Stimulated activated CD8-positive, alpha-beta memory T cell treated with anti-CD3 and anti-CD28 coated beads, Interleukin-15, amount 100 ng/mL, for 4 hours (primary cell): ENCODE results near the gene GRB2.
"Not testable (repeated sequence)": the region's sequence is repeated elsewhere in the genome, so short reads cannot be mapped to it uniquely, and the experiment has no call there.

ENCODE experiments used
- DNase-seq, 2 donors: peaks; one replicate each; pipeline ENCODE4 v3.0.0-alpha.2; 2020; ENCODE audit warnings: low read depth in 2 of 2

Gene GRB2

DNA sequence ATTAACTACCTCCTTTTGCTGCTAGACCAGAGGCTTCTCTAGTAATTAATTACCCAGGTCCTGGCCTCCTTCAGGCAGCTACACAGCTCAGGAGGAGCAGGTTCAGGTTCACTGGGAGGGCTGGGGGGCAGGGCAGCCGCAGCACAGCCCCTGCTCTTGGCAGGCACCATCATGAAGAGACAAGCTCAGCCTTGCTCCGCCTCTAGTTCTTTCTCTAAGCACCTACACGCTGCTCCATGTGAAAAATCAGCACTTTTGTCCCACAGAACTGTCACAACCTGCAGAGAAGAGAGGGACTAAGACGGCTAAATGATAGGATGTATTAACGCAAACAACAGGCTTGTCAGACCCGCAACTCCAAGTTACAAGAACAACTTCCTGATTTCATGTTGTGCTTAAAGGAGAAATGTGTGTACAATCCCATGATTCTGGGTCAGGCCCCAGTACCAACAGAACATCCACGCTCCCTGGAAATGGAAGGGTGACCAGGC, 53.4 kb downstream of the GRB2 start:
- DNase-seq = no peak

DNA sequence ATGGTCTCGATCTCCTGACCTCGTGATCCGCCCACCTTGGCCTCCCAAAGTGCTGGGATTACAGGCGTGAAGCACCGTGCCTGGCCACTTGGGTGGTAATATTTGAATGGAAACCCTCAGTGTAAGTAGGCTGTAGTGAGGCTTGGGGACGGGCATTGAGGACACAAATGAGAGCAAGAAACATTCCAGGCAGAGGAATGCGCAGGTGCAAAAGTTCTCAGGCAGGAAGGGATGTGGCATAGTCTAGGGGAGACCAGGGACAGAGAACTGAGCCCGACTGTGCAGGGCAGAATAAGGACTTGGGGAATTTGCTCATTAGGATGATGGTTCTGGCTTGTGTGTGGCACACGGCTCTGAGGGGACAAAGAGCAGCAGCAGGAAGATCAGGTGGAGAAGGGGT, 54.8 kb downstream of the GRB2 start:
- DNase-seq = no peak

DNA sequence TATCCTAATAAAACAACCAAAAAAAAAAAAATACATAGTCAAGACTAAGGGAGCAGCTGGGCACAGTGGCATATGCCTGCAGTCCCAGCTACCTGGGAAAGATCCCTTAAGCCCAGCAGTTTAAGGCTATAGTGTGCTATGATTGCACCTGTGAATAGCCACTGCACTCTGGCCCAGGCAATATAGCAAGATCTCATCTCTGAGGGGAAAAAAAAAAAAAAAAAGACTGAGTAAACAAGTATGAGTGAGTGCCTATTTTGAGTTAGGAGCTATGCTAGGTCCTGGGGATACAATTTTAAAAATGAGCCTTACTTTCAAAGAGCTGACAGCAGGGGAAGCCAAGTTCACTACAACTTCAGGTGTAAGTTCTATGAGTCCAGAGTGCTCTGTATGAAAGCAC, 55.4 kb downstream of the GRB2 start:
- no peak for DNase-seq

DNA sequence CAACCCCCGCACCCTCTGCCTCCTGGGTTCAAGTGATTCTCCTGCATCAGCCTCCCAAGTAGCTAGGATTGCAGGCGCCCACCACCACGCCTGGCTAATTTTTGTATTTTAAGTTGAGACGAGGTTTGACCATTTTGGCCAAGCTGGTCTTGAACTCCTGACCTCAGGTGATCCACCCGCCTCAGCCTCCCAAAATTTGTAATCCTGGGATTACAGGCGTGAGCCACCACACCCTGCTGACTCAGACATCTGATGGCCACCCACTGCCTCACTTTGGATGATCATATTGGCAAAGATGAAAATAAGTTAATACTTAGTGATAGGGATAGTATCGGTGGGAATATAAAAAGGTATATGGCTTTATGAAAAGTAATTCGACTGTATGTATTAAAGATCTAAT, 55.9 kb downstream of the GRB2 start:
- no peak for DNase-seq

DNA sequence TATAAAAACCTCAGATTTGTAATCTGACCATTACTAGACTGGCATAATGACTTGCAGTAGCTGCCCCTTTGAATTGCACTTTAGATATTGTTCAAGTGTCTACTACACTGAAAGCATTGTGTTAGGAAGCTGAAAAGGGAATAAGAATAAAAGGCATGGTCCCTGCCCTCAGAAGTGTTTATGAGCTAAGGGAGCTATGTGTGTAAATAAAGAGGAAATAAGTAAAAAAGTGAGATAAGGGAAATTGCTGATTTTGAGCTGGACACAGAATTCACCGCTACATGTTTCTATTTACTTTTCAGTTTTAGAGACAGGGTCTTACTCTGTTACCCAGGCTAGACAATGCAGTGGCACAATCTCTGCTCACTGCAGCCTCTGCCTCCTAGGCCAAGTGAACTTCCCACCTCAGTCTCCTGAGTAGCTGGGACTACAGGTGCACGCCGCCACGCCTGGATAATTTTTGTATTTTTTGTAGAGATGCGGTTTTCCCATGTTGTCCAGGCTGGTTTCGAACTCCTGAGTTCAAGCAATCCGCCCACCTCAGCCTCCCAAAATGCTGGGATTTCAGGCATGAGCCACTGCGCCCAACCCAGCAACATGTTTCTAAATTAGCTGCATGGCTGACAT, 57.0 kb downstream of the GRB2 start:
- DNase-seq = no peak

DNA sequence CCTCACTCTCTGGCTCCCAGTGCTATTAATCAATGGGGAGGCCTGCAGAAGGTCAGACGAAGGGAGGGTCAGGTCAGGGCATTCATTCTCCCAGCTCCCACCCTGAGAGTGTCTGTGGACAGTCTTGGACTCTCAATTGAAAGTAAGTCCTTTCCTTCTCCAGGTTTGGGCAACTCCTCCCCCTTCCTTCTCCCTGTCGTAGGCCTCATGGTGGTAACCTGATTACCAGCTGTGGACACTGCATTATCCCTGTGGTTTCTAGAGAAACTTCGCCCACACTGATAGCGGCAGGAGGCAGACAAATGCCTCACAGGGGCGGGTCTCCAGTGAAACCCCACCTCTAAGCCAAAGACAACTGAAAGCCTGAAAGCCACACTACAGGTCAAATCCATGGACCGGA, 58.6 kb downstream of the GRB2 start:
- DNase-seq = no peak

DNA sequence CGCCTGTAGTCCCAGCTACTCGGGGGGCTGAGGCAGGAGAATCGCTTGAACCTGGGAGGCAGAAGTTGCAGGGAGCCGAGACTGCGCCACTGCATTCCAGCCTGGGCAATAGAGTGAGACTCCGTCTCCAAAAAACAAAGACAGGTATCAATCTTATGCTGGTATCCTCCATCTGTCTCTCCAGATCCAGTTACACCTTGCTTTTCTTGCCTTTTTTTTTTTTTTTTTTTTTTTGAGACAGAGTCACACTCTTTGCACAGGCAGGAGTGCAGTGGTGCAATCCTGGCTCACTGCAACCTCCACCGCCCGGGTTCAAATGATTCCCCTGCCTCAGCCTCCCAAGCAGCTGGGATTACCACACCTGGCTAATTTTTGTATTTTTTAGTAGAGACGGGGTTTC, 59.1 kb downstream of the GRB2 start:
- not testable (repeated sequence) for DNase-seq

DNA sequence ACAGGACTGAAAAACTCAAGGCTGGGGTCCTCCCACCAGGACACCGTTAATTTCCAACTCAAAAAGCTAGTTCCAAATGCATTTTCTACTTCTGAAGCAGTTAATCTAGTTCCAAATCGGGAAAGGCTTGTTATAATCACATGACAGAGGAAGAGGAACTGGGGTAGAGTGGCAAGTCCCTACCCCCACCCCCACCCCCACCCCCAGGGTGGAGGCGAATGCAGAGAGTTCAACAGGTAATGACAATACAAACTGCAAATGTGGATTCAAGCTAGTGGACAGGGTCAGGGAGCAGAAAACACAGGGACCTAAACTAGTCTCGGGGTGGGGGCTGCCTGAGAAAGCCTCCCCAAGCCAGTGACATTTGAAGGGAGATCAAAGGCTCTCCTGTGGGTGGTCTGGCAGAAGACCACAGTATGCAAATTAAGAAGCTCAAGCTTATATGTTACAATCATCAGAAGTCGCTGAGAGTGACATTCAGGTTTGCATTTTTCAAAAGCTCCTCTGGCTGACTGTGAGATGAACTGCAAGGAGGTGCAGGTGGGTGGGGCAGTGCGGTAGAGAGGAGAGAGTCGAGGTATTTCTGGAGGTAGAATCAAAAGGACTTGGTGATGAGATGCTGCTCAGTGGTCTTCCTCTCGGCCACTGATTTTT, 59.8 kb downstream of the GRB2 start:
- DNase-seq = no peak

DNA sequence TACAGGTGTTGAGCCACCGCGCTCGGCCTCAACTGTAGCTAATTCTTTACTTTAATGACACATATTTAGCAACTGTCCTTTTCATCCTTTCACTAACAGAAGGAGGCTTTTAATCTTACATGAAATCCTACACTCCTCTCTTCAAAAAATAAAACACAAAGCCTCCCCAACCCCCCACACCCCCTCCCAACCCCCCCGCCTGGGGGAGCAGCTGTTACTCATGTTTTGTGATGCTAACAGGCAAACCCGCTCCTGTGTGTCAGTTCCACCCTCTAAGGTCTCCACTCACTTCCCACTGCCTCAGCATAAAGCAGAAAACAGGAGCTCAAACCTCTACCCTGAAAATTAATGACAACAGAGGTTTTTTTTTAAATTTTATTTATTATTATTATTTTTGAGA, 60.8 kb downstream of the GRB2 start:
- DNase-seq = peak; percentile 29 to 36

DNA sequence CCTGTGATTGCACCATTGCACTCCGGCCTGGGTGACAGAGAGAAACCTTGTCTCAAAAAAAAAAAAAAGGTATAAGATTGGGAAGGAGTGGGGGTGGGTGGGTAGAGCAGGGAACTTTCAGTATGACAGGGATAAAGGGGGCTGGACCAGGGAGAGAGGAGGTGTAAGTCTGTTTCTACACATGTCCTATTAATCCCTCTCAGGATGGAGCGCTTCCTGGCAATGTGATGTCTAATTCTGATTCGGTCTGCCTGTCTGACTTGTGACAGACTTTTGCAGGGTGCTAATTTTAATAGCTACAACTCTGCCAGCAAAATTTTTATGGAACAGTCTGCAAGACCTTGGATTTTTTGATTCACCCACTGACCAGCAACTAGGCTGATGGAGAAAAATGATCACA, 62.5 kb downstream of the GRB2 start:
- DNase-seq = no peak

DNA sequence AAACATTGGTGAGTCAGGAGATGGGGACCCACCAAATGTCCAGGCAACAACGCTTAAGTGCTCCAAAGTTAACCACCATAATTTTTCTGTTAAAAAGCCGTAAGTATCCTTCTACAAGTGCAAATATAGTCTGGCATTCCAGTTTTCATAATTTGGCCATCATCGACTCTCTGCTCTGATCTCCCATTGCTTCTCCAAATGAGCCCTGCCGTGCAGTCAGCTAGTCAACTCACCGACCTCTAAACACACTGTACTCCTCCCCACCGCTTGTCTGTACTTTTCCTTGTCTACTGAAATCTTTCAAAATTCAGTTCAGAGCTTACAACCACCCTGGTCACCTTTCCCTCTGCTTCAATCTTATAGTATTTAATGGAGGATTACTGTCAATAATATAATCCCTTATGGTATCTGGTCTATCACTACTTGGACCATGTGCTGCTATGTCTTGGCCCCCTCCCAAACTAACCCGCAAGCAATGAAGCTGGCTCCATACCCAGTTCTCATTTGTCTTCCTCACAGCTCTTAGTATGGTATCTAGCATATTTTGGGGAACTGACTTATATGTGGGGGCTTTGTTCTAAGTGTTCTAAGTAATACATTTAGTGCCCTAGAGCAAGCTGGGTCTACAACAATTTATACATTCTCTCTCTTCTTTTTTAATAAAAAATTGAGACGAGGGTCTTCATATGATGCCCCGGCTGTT, 63.5 kb downstream of the GRB2 start:
- DNase-seq = no peak

DNA sequence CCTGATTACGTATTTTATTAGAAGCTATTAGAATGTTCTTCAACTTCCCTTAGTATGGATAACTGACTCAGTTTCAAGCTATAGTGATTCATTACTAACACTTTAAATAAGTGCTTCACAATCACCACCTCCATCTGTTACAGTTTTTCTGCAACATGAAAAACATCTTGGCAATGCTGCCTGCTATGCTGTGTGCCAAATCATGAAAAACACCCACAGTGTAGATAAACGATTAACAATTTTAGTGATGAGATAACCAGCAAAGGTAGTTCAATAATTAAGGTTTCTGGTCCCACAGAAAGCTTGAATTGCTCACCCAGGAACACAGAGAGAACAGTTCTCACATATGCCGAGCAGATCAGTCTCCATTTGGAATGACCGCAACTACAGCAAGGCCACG, 64.8 kb downstream of the GRB2 start:
- no peak for DNase-seq

DNA sequence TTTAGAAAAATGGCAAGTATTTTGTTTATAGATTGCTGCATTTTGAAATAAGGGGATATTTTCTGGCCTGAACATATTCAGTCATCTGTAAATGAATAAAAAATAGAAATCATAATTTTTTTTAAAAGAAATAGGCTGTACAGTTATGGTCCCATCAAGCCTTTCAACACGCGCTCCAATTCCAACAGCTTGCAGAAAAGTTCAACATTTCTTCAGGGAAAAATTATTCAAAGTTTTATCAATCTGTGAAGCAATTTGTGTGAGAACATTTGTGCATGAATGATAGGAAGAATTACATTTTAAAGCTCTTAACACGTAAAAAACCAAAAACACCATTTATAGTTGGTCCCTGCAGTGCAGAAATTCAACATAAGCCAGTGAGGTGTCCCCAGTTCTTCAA, 65.5 kb downstream of the GRB2 start:
- no peak for DNase-seq

DNA sequence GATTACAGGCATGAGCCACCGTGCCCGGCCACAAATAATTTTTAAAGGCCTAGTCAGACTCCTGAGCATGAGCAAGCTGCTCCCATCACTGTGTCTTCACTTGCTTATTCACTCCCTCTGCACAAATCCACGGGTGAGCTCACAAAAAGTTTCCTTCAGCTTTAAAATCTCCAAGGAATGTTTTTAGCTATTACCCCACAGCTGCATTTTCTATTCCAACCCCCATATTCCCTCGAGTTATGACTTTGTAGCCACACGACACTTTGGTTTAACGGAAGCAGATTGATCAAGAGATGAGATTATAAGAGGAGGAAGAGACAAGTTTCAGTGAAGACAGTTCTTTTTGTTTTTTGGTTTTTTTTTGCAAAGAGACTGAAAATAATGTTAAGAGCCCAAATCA, 67.1 kb downstream of the GRB2 start:
- no peak for DNase-seq

DNA sequence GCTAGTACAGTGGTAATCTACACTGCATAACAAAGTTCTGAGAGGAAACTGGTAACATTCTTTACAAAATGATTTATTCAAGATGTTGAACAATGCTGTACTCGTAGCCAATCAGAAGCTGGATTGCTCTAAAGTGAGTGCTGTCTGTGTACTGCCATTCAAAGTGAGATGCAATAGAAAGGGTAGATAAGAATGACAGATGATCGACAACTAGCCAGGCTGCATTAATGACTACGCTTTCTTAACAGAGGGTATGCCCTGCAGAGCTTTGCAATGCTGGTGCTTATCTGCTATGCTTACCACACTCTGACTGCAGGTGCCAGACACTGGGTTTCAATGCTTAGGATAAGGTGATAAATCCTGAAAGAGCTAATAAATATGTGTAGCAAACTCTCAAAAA, 70.2 kb downstream of the GRB2 start:
- DNase-seq = no peak

DNA sequence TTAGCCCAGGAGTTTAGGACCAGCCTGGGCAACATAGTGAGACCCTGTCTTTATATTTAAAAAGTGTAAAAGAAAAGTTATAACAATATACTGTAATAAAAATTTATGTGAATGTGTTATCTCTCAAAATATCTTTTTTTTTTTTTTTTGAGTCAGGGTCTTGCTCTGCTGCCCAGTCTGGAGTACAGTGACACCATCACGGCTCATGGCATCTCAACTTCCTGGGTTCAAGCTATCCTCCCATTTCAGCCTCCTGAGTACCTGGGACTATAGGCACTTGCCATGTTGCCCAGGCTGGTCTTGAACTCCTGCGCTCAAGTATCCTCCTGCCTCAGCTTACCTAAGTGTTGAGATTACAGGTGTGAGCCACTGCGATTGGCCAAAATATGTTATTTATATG, 70.8 kb downstream of the GRB2 start:
- DNase-seq = no peak

DNA sequence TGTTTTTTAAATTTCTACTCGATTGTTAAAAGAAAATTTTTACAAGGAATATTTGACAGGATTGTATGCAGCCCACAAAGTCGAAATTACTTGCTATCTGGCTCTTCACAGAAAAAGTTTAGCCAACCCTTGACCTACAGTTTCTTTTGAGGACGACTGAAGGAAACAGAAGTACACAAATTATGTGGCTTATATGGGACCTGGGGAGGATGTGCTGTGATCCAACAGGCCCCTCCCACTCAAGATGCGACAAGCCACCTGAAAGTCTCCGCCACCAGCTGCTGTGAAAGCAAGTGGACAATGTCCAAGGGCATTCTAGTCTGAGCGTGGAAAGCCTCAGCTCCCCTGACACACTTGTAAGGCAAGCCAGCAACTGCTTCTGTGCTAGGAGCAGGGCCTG, 73.8 kb downstream of the GRB2 start:
- DNase-seq = no peak

DNA sequence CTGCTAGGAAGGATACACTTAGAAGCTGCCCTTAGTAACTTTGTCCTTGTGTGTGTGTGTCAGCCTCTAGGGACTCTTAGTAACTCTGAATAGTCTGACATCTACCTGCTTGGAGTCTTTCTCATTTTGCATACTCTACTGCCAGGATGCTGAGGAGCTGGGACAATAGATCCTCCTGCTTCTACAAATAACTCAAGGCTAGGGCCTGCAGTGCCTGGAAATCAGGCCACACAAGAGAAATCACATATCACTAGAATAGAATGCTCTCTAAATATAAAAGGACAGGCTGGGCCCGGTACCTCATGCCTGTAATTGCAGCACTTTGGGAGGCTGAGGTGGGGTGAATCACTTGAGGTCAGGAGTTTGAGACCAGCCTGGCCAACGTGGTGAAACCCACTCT, 77.7 kb downstream of the GRB2 start:
- DNase-seq = no peak

DNA sequence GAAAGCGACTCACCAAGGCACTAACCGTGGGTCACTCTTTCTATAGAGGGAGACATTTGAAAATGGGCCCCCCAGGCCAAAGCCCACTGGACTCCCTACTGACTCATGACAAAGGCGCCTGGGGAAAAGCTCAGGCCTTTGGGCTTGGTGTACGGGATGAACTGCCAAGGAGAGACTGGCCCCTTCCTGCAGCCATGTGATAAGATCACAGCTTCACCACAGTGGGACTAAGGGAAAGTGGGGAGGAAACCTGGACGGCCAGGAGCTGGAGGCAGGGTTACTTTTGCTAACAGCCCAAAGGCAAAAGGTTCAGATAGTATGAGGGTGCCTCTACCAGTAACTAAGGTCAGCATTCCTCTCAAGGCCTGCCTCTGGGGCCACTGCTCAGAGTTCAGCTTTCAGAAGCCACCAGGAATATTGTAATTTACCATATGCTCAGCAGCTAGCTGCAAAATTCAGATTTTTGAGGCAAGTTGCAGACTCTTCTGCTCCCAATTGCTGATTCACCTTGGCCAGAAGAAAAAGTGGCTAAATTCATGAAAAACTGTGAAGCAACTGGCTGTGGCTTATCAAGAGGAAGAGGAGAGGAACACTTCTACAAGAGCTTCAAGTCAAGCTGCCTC, 79.1 kb downstream of the GRB2 start:
- no peak for DNase-seq

DNA sequence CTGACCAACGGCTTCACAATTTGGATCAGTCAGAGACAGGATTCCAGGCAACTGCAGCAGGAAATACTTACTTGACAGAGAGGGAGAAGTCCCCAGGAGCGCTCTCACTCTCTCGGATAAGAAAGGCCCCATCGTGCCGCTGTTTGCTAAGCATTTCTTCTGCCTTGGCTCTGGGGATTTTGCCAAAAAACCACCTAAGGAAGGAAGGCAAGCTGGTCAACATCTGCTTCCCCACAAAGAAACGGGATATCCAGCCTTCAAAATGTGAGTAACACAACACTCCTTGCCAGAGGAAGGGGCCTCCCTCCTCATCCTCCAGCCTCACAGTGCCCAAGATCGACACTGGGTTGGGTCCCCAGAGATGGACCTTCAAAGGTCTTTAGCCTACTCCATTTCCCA, 79.7 kb downstream of the GRB2 start:
- no peak for DNase-seq

DNA sequence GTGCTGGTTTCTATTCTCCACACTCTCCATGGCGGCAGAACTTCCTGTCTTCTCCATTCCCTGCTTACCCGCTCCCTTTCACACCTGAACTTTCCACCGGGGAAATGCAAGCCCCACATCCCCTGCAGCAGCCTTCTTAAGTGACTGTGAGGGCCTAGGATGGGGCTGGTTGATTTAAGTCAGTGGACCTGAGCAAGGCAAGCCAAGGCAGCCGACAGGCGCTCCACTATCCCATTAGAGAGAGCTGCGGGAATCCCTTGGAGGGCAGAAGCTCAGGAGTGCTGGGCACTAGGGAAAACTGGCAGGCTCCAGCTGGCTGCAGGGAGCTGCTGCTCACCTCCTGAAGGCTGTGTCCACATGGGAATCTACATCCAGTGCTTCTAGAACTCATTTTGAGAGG, 80.1 kb downstream of the GRB2 start:
- DNase-seq = no peak

DNA sequence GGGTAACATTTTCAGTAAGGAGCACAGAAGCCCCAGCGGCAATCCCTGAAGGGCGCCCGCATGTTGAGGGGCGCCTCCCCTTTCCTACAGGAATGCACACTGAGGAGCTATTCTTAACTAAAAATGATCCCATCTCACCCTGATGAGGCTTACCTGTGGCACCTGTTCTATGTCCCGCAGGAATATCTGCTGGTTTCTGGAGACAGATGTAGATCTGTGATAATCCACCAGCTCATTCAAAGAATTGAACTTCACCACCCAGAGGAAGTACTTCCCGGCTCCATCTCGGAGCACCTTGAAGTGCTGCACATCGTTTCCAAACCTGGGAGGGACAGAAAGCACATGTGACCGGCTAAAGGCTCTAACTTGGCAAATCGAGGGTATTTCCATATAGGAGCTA, 84.0 kb downstream of the GRB2 start:
- no peak for DNase-seq
